ENCODE measurements around the gene RPLP2. TPM values are rescaled to one million over a fixed set of nuclear protein-coding genes. Genes with fewer than 3 reads are reported as not detected.
A peak's percentile ranks its signal among the peaks of the same experiment; 100 is the strongest.

The RPLP2 gene
- polyA plus RNA-seq, 1 donor, result 1,325 TPM

- no peaks in the 10 kb centered on the region for H3K9me3 ChIP-seq (ENCODE audit: control insufficient read depth, low read depth, low read length)
- H3K4me1 ChIP-seq (ENCODE audit: control insufficient read depth, insufficient read depth, low read length), result peaks cover 21% of the 10 kb centered on the region
- H3K36me3 ChIP-seq (ENCODE audit: control insufficient read depth, insufficient read depth, low read length), result peaks cover 35% of the 10 kb centered on the region
- DNase-seq, result no peak
- no CpG with 5 or more reads among the region's 11 CpGs for WGBS (ENCODE audit: insufficient coverage, low lambda C conversion rate)
- no peak overlapping the region for H3K27ac ChIP-seq (ENCODE audit: low read length)
- no peaks in the 10 kb centered on the region for H3K27me3 ChIP-seq (ENCODE audit: control insufficient read depth, insufficient read depth, low read length)
- no peak overlapping the region for H3K4me3 ChIP-seq (ENCODE audit: low read length)
These were observed 6.6 kb downstream of the RPLP2 start for GRCh38 chr11:816433-816779.

GRCh38 chr11:818396-819128 lies 8.8 kb downstream of the RPLP2 start, which contains the start of gene PNPLA2:
PNPLA2 (plus strand) TSS chr11:818914; CDS start chr11:819719, 805 bp downstream.
- Histone ChIP-seq H3K4me3 (ENCODE audit: low read length) (peak within 1 kb of the TSS; percentile 96), H3K4me1 (ENCODE audit: control insufficient read depth, insufficient read depth, low read length) (peaks cover 28% of the 10 kb centered on the region), H3K9me3 (ENCODE audit: control insufficient read depth, low read depth, low read length) (no peaks in the 10 kb centered on the region), H3K36me3 (ENCODE audit: control insufficient read depth, insufficient read depth, low read length) (peaks cover 31% of the 10 kb centered on the region), H3K27ac (ENCODE audit: low read length) (peak within 1 kb of the TSS; percentile 100), H3K27me3 (ENCODE audit: control insufficient read depth, insufficient read depth, low read length) (no peaks in the 10 kb centered on the region)
- peak; percentile 89 to 93 for DNase-seq
- no CpG with 5 or more reads among the region's 20 CpGs for WGBS (ENCODE audit: insufficient coverage, low lambda C conversion rate)

- peaks cover 30% of the 10 kb centered on the region for H3K4me1 ChIP-seq (ENCODE audit: control insufficient read depth, insufficient read depth, low read length)
- H3K9me3 ChIP-seq (ENCODE audit: control insufficient read depth, low read depth, low read length), result no peaks in the 10 kb centered on the region
- DNase-seq, result peak; percentile 90 to 94
- WGBS (ENCODE audit: insufficient coverage, low lambda C conversion rate), result no CpG with 5 or more reads among the region's 96 CpGs
- peak overlapping the region; percentile 96 for H3K4me3 ChIP-seq (ENCODE audit: low read length)
- H3K36me3 ChIP-seq (ENCODE audit: control insufficient read depth, insufficient read depth, low read length), result peaks cover 35% of the 10 kb centered on the region
- peak overlapping the region; percentile 100 for H3K27ac ChIP-seq (ENCODE audit: low read length)
- H3K27me3 ChIP-seq (ENCODE audit: control insufficient read depth, insufficient read depth, low read length), result no peaks in the 10 kb centered on the region
These were observed 9.6 kb downstream of the RPLP2 start for GRCh38 chr11:819129-819931.

- WGBS (ENCODE audit: insufficient coverage, low lambda C conversion rate), result no CpG with 5 or more reads among the region's 47 CpGs
- H3K27me3 ChIP-seq (ENCODE audit: control insufficient read depth, insufficient read depth, low read length), result no peaks in the 10 kb centered on the region
- H3K9me3 ChIP-seq (ENCODE audit: control insufficient read depth, low read depth, low read length), result no peaks in the 10 kb centered on the region
- peak; percentile 92 to 95 for DNase-seq
- H3K36me3 ChIP-seq (ENCODE audit: control insufficient read depth, insufficient read depth, low read length), result peaks cover 36% of the 10 kb centered on the region
- peaks cover 33% of the 10 kb centered on the region for H3K4me1 ChIP-seq (ENCODE audit: control insufficient read depth, insufficient read depth, low read length)
- H3K4me3 ChIP-seq (ENCODE audit: low read length), result peak overlapping the region; percentile 96
- peak overlapping the region; percentile 84 for H3K27ac ChIP-seq (ENCODE audit: low read length)
These were observed 10.3 kb downstream of the RPLP2 start for GRCh38 chr11:819943-820649.

- peaks cover 41% of the 10 kb centered on the region for H3K4me1 ChIP-seq (ENCODE audit: control insufficient read depth, insufficient read depth, low read length)
- no CpG with 5 or more reads among the region's 11 CpGs for WGBS (ENCODE audit: insufficient coverage, low lambda C conversion rate)
- H3K36me3 ChIP-seq (ENCODE audit: control insufficient read depth, insufficient read depth, low read length), result peaks cover 35% of the 10 kb centered on the region
These were observed 11.1 kb downstream of the RPLP2 start for GRCh38 chr11:820655-821511.

GRCh38 chr11:821512-822371 lies 12.0 kb downstream of the RPLP2 start:
- peak overlapping the region; percentile 83 for H3K27ac ChIP-seq (ENCODE audit: low read length)
- H3K27me3 ChIP-seq (ENCODE audit: control insufficient read depth, insufficient read depth, low read length), result peaks cover 8% of the 10 kb centered on the region

More at GRCh38 chr11:820655-821511, 11.1 kb downstream of the RPLP2 start:
- Histone ChIP-seq H3K4me3 (ENCODE audit: low read length) (peak overlapping the region; percentile 96), H3K27ac (ENCODE audit: low read length) (peak overlapping the region; percentile 83), H3K27me3 (ENCODE audit: control insufficient read depth, insufficient read depth, low read length) (peaks cover 4% of the 10 kb centered on the region), H3K9me3 (ENCODE audit: control insufficient read depth, low read depth, low read length) (no peaks in the 10 kb centered on the region)
- peak in 1 of 2 donors; percentile 79 for DNase-seq

GRCh38 chr11:823441-824291 lies 13.9 kb downstream of the RPLP2 start:
- no peaks in the 10 kb centered on the region for H3K9me3 ChIP-seq (ENCODE audit: control insufficient read depth, low read depth, low read length)
- DNase-seq, result no peak
- WGBS (ENCODE audit: insufficient coverage, low lambda C conversion rate), result no CpG with 5 or more reads among the region's 53 CpGs

More at GRCh38 chr11:821512-822371, 12.0 kb downstream of the RPLP2 start:
- Histone ChIP-seq H3K4me1 (ENCODE audit: control insufficient read depth, insufficient read depth, low read length) (peaks cover 47% of the 10 kb centered on the region), H3K36me3 (ENCODE audit: control insufficient read depth, insufficient read depth, low read length) (peaks cover 35% of the 10 kb centered on the region), H3K4me3 (ENCODE audit: low read length) (peak overlapping the region; percentile 96), H3K9me3 (ENCODE audit: control insufficient read depth, low read depth, low read length) (no peaks in the 10 kb centered on the region)
- WGBS (ENCODE audit: insufficient coverage, low lambda C conversion rate), result no CpG with 5 or more reads among the region's 22 CpGs
- DNase-seq, result no peak

GRCh38 chr11:824292-824880 lies 14.6 kb downstream of the RPLP2 start:
- peaks cover 57% of the 10 kb centered on the region for H3K4me1 ChIP-seq (ENCODE audit: control insufficient read depth, insufficient read depth, low read length)
- no peak overlapping the region for H3K27ac ChIP-seq (ENCODE audit: low read length)
- H3K9me3 ChIP-seq (ENCODE audit: control insufficient read depth, low read depth, low read length), result no peaks in the 10 kb centered on the region
- peaks cover 25% of the 10 kb centered on the region for H3K27me3 ChIP-seq (ENCODE audit: control insufficient read depth, insufficient read depth, low read length)
- no peak overlapping the region for H3K4me3 ChIP-seq (ENCODE audit: low read length)
- no CpG with 5 or more reads among the region's 59 CpGs for WGBS (ENCODE audit: insufficient coverage, low lambda C conversion rate)
- no peak for DNase-seq
- H3K36me3 ChIP-seq (ENCODE audit: control insufficient read depth, insufficient read depth, low read length), result peaks cover 35% of the 10 kb centered on the region

More at GRCh38 chr11:823441-824291, 13.9 kb downstream of the RPLP2 start:
- H3K27me3 ChIP-seq (ENCODE audit: control insufficient read depth, insufficient read depth, low read length), result peaks cover 18% of the 10 kb centered on the region
- H3K36me3 ChIP-seq (ENCODE audit: control insufficient read depth, insufficient read depth, low read length), result peaks cover 35% of the 10 kb centered on the region
- H3K4me3 ChIP-seq (ENCODE audit: low read length), result no peak overlapping the region
- H3K4me1 ChIP-seq (ENCODE audit: control insufficient read depth, insufficient read depth, low read length), result peaks cover 54% of the 10 kb centered on the region
- H3K27ac ChIP-seq (ENCODE audit: low read length), result no peak overlapping the region

Data from large intestine (tissue), 3 donors.